ENCODE results near the gene PPIE.

PPIE gene

DNA sequence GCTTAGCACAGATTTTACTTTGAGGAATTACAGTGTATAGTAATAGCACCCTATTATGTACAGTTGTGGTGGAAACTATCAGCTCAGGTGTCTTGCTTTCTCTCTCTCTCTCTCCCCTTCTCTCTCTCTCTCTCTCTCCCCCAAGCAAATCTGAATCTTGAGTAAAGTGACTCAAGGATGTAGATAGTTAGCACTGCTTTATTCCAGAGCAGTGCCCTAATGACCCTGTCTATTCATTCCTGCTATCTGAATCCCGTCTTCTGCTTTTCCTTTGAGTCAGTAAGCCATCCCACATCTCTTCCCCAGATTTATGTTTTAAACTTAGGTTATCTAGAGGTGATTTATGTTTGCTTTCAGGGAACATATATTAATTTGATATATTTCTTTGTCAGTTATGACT lies 42.2 kb upstream of the PPIE start:
- ATAC-seq (ENCODE audit: low read depth): no peak

DNA sequence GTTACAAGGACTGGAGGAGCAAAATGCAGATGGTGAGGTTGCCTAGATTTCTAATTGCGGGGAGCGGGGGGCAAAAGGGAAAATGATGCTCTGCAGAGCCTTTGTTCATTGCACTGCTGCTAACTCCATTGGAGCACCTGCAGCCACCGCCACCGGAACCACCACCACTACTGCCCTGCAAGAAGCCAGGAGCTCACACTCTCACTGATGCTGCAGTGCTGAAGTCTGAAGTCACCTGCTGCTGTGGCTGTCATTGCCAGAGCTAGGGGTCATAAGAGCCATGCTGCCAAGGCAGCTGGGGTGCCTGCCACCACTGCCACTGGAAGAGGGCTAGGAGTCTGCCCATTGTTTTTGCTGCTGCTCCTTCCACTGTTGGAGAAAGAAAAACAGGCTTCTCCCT lies 40.1 kb upstream of the PPIE start:
- H3K27me3 ChIP-seq (ENCODE audit: insufficient read depth, poor library complexity, severe bottlenecking): no peaks in the 10 kb centered on the region
- no peaks in the 10 kb centered on the region for H3K4me1 ChIP-seq (ENCODE audit: insufficient read depth, poor library complexity, severe bottlenecking)
- H3K4me3 ChIP-seq (ENCODE audit: severe bottlenecking): no peak overlapping the region
- no peak overlapping the region for H3K27ac ChIP-seq (ENCODE audit: poor library complexity, severe bottlenecking)
- H3K9me3 ChIP-seq (ENCODE audit: severe bottlenecking): no peaks in the 10 kb centered on the region
- TF ChIP-seq, protein P1, sequence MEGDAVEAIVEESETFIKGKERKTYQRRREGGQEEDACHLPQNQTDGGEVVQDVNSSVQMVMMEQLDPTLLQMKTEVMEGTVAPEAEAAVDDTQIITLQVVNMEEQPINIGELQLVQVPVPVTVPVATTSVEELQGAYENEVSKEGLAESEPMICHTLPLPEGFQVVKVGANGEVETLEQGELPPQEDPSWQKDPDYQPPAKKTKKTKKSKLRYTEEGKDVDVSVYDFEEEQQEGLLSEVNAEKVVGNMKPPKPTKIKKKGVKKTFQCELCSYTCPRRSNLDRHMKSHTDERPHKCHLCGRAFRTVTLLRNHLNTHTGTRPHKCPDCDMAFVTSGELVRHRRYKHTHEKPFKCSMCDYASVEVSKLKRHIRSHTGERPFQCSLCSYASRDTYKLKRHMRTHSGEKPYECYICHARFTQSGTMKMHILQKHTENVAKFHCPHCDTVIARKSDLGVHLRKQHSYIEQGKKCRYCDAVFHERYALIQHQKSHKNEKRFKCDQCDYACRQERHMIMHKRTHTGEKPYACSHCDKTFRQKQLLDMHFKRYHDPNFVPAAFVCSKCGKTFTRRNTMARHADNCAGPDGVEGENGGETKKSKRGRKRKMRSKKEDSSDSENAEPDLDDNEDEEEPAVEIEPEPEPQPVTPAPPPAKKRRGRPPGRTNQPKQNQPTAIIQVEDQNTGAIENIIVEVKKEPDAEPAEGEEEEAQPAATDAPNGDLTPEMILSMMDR (IDR thresholded peaks at IDR 0.05; ENCODE audit: poor library complexity, severe bottlenecking): no peak
- no peaks in the 10 kb centered on the region for H3K36me3 ChIP-seq (ENCODE audit: low read depth)
- DNase-seq (ENCODE audit: low spot score) (no peak), ATAC-seq (ENCODE audit: low read depth) (no peak)

More for the DNA sequence above, 42.2 kb upstream of the PPIE start:
- Histone ChIP-seq H3K36me3 (ENCODE audit: low read depth) (no peaks in the 10 kb centered on the region), H3K4me3 (ENCODE audit: severe bottlenecking) (no peak overlapping the region), H3K4me1 (ENCODE audit: insufficient read depth, poor library complexity, severe bottlenecking) (peaks cover 4% of the 10 kb centered on the region), H3K27me3 (ENCODE audit: insufficient read depth, poor library complexity, severe bottlenecking) (peaks cover 21% of the 10 kb centered on the region), H3K27ac (ENCODE audit: poor library complexity, severe bottlenecking) (no peak overlapping the region), H3K9me3 (ENCODE audit: severe bottlenecking) (no peaks in the 10 kb centered on the region)
- DNase-seq (ENCODE audit: low spot score): no peak
- TF ChIP-seq, protein P1 (IDR thresholded peaks at IDR 0.05; ENCODE audit: poor library complexity, severe bottlenecking): no peak

DNA sequence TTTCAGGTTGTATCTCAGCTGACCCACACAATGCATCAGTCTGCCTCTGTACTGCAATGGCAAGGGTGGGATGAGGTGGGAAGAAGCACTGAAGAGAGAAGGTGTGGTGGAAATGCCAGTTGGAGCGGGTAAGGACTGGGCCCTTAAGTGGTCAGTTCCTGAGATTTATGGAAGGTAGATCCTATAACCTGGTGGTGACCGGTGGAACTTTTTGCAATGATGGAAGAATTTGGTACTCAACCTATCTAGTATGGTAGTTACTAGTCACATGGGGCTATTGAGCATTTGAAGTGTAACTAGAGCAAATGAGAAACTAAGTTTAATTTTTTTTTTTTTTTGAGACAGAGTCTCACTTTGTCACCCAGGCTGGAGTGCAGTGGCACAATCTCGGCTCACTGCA lies 39.3 kb upstream of the PPIE start:
- Histone ChIP-seq H3K36me3 (ENCODE audit: low read depth) (no peaks in the 10 kb centered on the region), H3K4me1 (ENCODE audit: insufficient read depth, poor library complexity, severe bottlenecking) (no peaks in the 10 kb centered on the region), H3K9me3 (ENCODE audit: severe bottlenecking) (no peaks in the 10 kb centered on the region), H3K4me3 (ENCODE audit: severe bottlenecking) (no peak overlapping the region), H3K27ac (ENCODE audit: poor library complexity, severe bottlenecking) (no peak overlapping the region), H3K27me3 (ENCODE audit: insufficient read depth, poor library complexity, severe bottlenecking) (no peaks in the 10 kb centered on the region)
- no peak for DNase-seq (ENCODE audit: low spot score)
- no peak for ATAC-seq (ENCODE audit: low read depth)
- TF ChIP-seq, protein P1 (IDR thresholded peaks at IDR 0.05; ENCODE audit: poor library complexity, severe bottlenecking): no peak

DNA sequence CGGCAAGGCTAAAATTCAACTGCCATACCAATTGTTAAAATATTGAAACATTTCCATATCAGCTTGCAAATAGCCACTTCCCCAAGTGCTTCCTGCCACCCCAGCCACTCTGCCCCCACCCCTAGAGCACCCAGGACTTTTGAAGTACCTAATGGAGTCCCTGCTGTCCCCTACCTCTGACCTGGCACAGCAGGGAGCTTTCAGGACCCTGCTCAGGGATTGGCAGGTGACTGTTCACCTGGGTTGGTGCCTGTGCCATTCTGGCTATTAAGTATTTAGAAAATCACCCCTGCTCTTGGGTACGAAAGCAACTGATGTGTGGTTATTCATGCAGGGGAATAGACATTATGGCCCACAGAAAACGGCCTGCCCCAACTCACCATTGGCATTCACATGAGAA lies 38.3 kb upstream of the PPIE start:
- H3K4me3 ChIP-seq (ENCODE audit: severe bottlenecking): no peak overlapping the region
- H3K4me1 ChIP-seq (ENCODE audit: insufficient read depth, poor library complexity, severe bottlenecking): no peaks in the 10 kb centered on the region
- no peaks in the 10 kb centered on the region for H3K27me3 ChIP-seq (ENCODE audit: insufficient read depth, poor library complexity, severe bottlenecking)
- no peaks in the 10 kb centered on the region for H3K9me3 ChIP-seq (ENCODE audit: severe bottlenecking)
- no peak for DNase-seq (ENCODE audit: low spot score)
- ATAC-seq (ENCODE audit: low read depth): no peak
- no peak overlapping the region for H3K27ac ChIP-seq (ENCODE audit: poor library complexity, severe bottlenecking)
- TF ChIP-seq, protein P1 (IDR thresholded peaks at IDR 0.05; ENCODE audit: poor library complexity, severe bottlenecking): no peak
- H3K36me3 ChIP-seq (ENCODE audit: low read depth): no peaks in the 10 kb centered on the region

DNA sequence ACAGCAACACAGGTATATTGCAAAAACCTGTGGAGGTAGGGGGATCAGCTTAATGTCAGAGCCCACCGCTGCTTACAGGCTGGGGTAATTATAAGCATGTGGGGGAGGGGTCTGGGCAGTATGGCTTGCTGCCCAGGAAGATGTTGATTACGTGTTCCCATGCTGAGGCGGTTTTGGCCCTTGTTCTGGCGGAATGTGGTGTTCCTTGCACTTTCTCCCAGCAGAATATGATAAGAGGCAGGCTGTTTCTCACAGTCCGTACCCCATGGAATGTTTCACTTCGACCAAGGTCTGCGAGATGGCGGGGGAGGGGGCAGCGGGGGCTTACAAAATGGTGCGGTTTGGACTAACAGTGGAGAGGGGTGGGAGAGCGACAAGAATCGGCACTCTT lies 37.6 kb upstream of the PPIE start:
- Histone ChIP-seq H3K4me3 (ENCODE audit: severe bottlenecking) (no peak overlapping the region), H3K27ac (ENCODE audit: poor library complexity, severe bottlenecking) (no peak overlapping the region), H3K9me3 (ENCODE audit: severe bottlenecking) (no peaks in the 10 kb centered on the region), H3K4me1 (ENCODE audit: insufficient read depth, poor library complexity, severe bottlenecking) (no peaks in the 10 kb centered on the region), H3K36me3 (ENCODE audit: low read depth) (no peaks in the 10 kb centered on the region), H3K27me3 (ENCODE audit: insufficient read depth, poor library complexity, severe bottlenecking) (no peaks in the 10 kb centered on the region)
- ATAC-seq (ENCODE audit: low read depth): 0 out of 3 replicates have a peak, but pooled peaks have one; percentile 31
- TF ChIP-seq, protein P1 (IDR thresholded peaks at IDR 0.05; ENCODE audit: poor library complexity, severe bottlenecking): no peak
- DNase-seq (ENCODE audit: low spot score): no peak
